ENCODE results near the gene DCC. TPM values are rescaled to one million over a fixed set of nuclear protein-coding genes. Genes with fewer than 3 reads are reported as not detected.

DCC gene
- total and polyA plus RNA-seq, 4 experiments from 2014 or later, result not detected

GRCh38 chr18:53417003-53417402, 1077.0 kb downstream of the DCC start:
- POLR2A ChIA-PET (ENCODE audit: partially characterized antibody), result no interaction called here
- Histone ChIP-seq H3K36me3 (ENCODE audit: insufficient read depth, low read length) (no peaks in the 10 kb centered on the region), H3K4me3 (ENCODE audit: low read length in 2 of 2) (no peak overlapping the region), H3K4me1 (ENCODE audit: insufficient read depth, low read length) (no peaks in the 10 kb centered on the region), H3K27me3 (ENCODE audit: insufficient read depth, low read length) (no peaks in the 10 kb centered on the region), H3K27ac (ENCODE audit: low read depth, low read length) (no peak overlapping the region), H3K9me3 (ENCODE audit: control insufficient read depth in 1 of 2, low read length in 2 of 2) (no peaks in the 10 kb centered on the region)
- Mint-ChIP-seq H3K9me3 (peaks cover 0 to 5% (median 2%) of the 10 kb centered on the region in 8 donors), H3K36me3 (no peaks in the 10 kb centered on the region), H3K27ac (no peak overlapping the region), H3K4me3 (no peak overlapping the region), H3K4me1 (no peaks in the 10 kb centered on the region), H3K27me3 (no peaks in the 10 kb centered on the region)
- DNase-seq, result no peak
- intact Hi-C loops (cut with micrococcal nuclease), result no loop called here
- CTCF ChIA-PET (ENCODE audit: partially characterized antibody), result interaction anchor here (1.3 kb wide), 1 partner anchor 9 kb away, joined by 3 read pairs; no protein-coding TSS in a partner anchor

GRCh38 chr18:53421869-53422268, 1081.9 kb downstream of the DCC start:
- no peak overlapping the region for H3K27ac ChIP-seq (ENCODE audit: low read depth, low read length)
- Mint-ChIP-seq H3K4me1 (no peaks in the 10 kb centered on the region), H3K36me3 (no peaks in the 10 kb centered on the region), H3K4me3 (no peak overlapping the region), H3K9me3 (peaks cover 0 to 5% (median 1%) of the 10 kb centered on the region in 8 donors), H3K27me3 (no peaks in the 10 kb centered on the region), H3K27ac (no peak overlapping the region)
- H3K4me3 ChIP-seq (ENCODE audit: low read length in 2 of 2), result no peak overlapping the region
- no peaks in the 10 kb centered on the region for H3K4me1 ChIP-seq (ENCODE audit: insufficient read depth, low read length)
- no peak for DNase-seq
- ChIA-PET CTCF (ENCODE audit: partially characterized antibody) (no interaction called here), POLR2A (ENCODE audit: partially characterized antibody) (no interaction called here)
- H3K27me3 ChIP-seq (ENCODE audit: insufficient read depth, low read length), result no peaks in the 10 kb centered on the region
- H3K9me3 ChIP-seq (ENCODE audit: control insufficient read depth in 1 of 2, low read length in 2 of 2), result no peaks in the 10 kb centered on the region
- H3K36me3 ChIP-seq (ENCODE audit: insufficient read depth, low read length), result no peaks in the 10 kb centered on the region
- intact Hi-C loops (cut with micrococcal nuclease), result no loop called here

- Mint-ChIP-seq H3K9me3 (peaks cover 0 to 5% (median under 1%) of the 10 kb centered on the region in 8 donors), H3K4me1 (no peaks in the 10 kb centered on the region), H3K4me3 (no peak overlapping the region), H3K27ac (no peak overlapping the region), H3K27me3 (no peaks in the 10 kb centered on the region), H3K36me3 (no peaks in the 10 kb centered on the region)
- H3K27me3 ChIP-seq (ENCODE audit: insufficient read depth, low read length), result no peaks in the 10 kb centered on the region
- no peak for DNase-seq
- intact Hi-C loops (cut with micrococcal nuclease), result no loop called here
- POLR2A ChIA-PET (ENCODE audit: partially characterized antibody), result no interaction called here
- no peaks in the 10 kb centered on the region for H3K36me3 ChIP-seq (ENCODE audit: insufficient read depth, low read length)
- CTCF ChIA-PET (ENCODE audit: partially characterized antibody), result no interaction called here
- H3K4me1 ChIP-seq (ENCODE audit: insufficient read depth, low read length), result no peaks in the 10 kb centered on the region
- H3K9me3 ChIP-seq (ENCODE audit: control insufficient read depth in 1 of 2, low read length in 2 of 2), result no peaks in the 10 kb centered on the region
- H3K27ac ChIP-seq (ENCODE audit: low read depth, low read length), result no peak overlapping the region
- H3K4me3 ChIP-seq (ENCODE audit: low read length in 2 of 2), result no peak overlapping the region
Observed at GRCh38 chr18:53422896-53423295, 1082.9 kb downstream of the DCC start.

- ChIA-PET CTCF (ENCODE audit: partially characterized antibody) (no interaction called here), POLR2A (ENCODE audit: partially characterized antibody) (no interaction called here)
- H3K4me3 ChIP-seq (ENCODE audit: low read length in 2 of 2), result no peak overlapping the region
- intact Hi-C loops (cut with micrococcal nuclease), result no loop called here
- H3K36me3 Mint-ChIP-seq, result no peaks in the 10 kb centered on the region
- H3K27ac Mint-ChIP-seq, result no peak overlapping the region
- H3K4me1 Mint-ChIP-seq, result no peaks in the 10 kb centered on the region
- no peak overlapping the region for H3K4me3 Mint-ChIP-seq
- no peaks in the 10 kb centered on the region for H3K36me3 ChIP-seq (ENCODE audit: insufficient read depth, low read length)
- H3K4me1 ChIP-seq (ENCODE audit: insufficient read depth, low read length), result no peaks in the 10 kb centered on the region
- no peaks in the 10 kb centered on the region for H3K9me3 ChIP-seq (ENCODE audit: control insufficient read depth in 1 of 2, low read length in 2 of 2)
- no peaks in the 10 kb centered on the region for H3K27me3 ChIP-seq (ENCODE audit: insufficient read depth, low read length)
- no peak for DNase-seq
- no peaks in the 10 kb centered on the region for H3K27me3 Mint-ChIP-seq
- peaks cover 0 to 4% (median 0%) of the 10 kb centered on the region in 8 donors for H3K9me3 Mint-ChIP-seq
- no peak overlapping the region for H3K27ac ChIP-seq (ENCODE audit: low read depth, low read length)
Observed at GRCh38 chr18:53426666-53427184, 1086.7 kb downstream of the DCC start.

DNA sequence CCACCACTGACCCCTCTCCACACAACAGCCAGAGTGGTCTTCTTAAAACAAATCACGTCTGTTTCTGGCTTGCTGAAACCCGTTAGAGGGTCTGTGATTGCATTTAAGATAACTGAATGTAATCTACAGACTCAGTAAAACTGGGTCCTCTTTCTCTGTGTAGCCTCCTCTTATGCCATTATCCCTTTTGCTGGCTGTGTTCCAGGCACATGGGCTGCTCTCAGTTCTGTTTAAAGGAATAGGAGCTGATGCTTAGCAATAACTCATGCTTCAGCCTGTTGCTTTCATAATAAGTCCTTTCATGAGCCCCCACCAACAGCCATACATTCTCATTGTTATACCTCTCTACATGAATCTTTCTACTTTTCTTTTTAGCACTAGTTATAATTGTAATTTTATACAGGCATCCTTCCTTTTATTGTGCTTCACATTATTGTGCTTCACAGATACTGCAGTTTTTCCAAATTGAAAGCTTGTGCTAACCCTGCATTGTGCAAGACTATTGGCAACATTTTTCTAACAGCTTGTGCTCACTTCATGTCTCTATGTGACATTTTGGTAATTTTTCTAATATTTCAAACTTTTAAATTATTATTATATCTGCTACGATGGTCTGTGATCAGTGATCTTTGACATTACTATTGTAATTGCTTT, 1101.9 kb downstream of the DCC start:
- H3K4me1 ChIP-seq (ENCODE audit: insufficient read depth, low read length), result no peaks in the 10 kb centered on the region
- ChIA-PET POLR2A (ENCODE audit: partially characterized antibody) (no interaction called here), CTCF (ENCODE audit: partially characterized antibody) (no interaction called here)
- H3K9me3 ChIP-seq (ENCODE audit: control insufficient read depth in 1 of 2, low read length in 2 of 2), result no peaks in the 10 kb centered on the region
- Mint-ChIP-seq H3K27me3 (no peaks in the 10 kb centered on the region), H3K36me3 (no peaks in the 10 kb centered on the region), H3K4me3 (no peak overlapping the region), H3K4me1 (no peaks in the 10 kb centered on the region), H3K9me3 (peaks cover 0 to 9% (median under 1%) of the 10 kb centered on the region in 8 donors), H3K27ac (no peak overlapping the region)
- H3K36me3 ChIP-seq (ENCODE audit: insufficient read depth, low read length), result no peaks in the 10 kb centered on the region
- intact Hi-C loops (cut with micrococcal nuclease), result no loop called here
- H3K4me3 ChIP-seq (ENCODE audit: low read length in 2 of 2), result no peak overlapping the region
- H3K27ac ChIP-seq (ENCODE audit: low read depth, low read length), result no peak overlapping the region
- no peaks in the 10 kb centered on the region for H3K27me3 ChIP-seq (ENCODE audit: insufficient read depth, low read length)
- no peak for DNase-seq

DNA sequence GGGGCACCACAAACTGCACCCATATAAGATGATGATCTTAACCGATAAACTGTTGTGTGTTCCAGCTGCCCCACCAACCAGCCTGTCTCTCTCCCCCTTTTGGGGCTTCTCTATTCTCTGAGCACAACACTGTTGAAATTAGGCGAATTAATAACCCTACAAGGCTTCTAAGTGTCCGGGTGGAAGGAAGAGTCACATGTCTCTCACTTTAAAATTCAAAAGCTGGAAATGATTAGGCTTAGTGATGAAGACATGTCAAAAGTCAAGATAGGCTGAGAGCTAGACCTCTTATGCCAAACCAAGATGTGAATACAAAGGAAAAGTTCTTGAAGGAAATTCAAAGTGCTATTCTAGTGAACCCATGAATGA, 1102.4 kb downstream of the DCC start:
- no peaks in the 10 kb centered on the region for H3K36me3 Mint-ChIP-seq
- DNase-seq, result no peak
- no peaks in the 10 kb centered on the region for H3K4me1 ChIP-seq (ENCODE audit: insufficient read depth, low read length)
- H3K36me3 ChIP-seq (ENCODE audit: insufficient read depth, low read length), result no peaks in the 10 kb centered on the region
- intact Hi-C loops (cut with micrococcal nuclease), result no loop called here
- no peaks in the 10 kb centered on the region for H3K4me1 Mint-ChIP-seq
- no peak overlapping the region for H3K4me3 Mint-ChIP-seq
- POLR2A ChIA-PET (ENCODE audit: partially characterized antibody), result no interaction called here
- H3K27me3 ChIP-seq (ENCODE audit: insufficient read depth, low read length), result no peaks in the 10 kb centered on the region
- CTCF ChIA-PET (ENCODE audit: partially characterized antibody), result no interaction called here
- H3K4me3 ChIP-seq (ENCODE audit: low read length in 2 of 2), result no peak overlapping the region
- no peak overlapping the region for H3K27ac Mint-ChIP-seq
- H3K27ac ChIP-seq (ENCODE audit: low read depth, low read length), result no peak overlapping the region
- H3K27me3 Mint-ChIP-seq, result no peaks in the 10 kb centered on the region
- no peaks in the 10 kb centered on the region for H3K9me3 ChIP-seq (ENCODE audit: control insufficient read depth in 1 of 2, low read length in 2 of 2)
- peaks cover 0 to 9% (median under 1%) of the 10 kb centered on the region in 8 donors for H3K9me3 Mint-ChIP-seq

- Mint-ChIP-seq H3K27me3 (no peaks in the 10 kb centered on the region), H3K27ac (no peak overlapping the region), H3K9me3 (peaks cover 0 to 7% (median 2%) of the 10 kb centered on the region in 8 donors), H3K36me3 (no peaks in the 10 kb centered on the region), H3K4me1 (no peaks in the 10 kb centered on the region), H3K4me3 (no peak overlapping the region)
- DNase-seq, result no peak
- POLR2A ChIA-PET (ENCODE audit: partially characterized antibody), result no interaction called here
- H3K27ac ChIP-seq (ENCODE audit: low read depth, low read length), result no peak overlapping the region
- H3K9me3 ChIP-seq (ENCODE audit: control insufficient read depth in 1 of 2, low read length in 2 of 2), result no peaks in the 10 kb centered on the region
- no peaks in the 10 kb centered on the region for H3K4me1 ChIP-seq (ENCODE audit: insufficient read depth, low read length)
- no peaks in the 10 kb centered on the region for H3K36me3 ChIP-seq (ENCODE audit: insufficient read depth, low read length)
- H3K4me3 ChIP-seq (ENCODE audit: low read length in 2 of 2), result no peak overlapping the region
- intact Hi-C loops (cut with micrococcal nuclease), result no loop called here
- CTCF ChIA-PET (ENCODE audit: partially characterized antibody), result no interaction called here
- H3K27me3 ChIP-seq (ENCODE audit: insufficient read depth, low read length), result no peaks in the 10 kb centered on the region
Observed at GRCh38 chr18:53443336-53443735, 1103.3 kb downstream of the DCC start.
